Measurements from ENCODE around the gene CELF6. TPM values are rescaled to one million over a fixed set of nuclear protein-coding genes. Genes with fewer than 3 reads are reported as not detected.

Gene CELF6
- total RNA-seq, 1 experiment from 2014 or later = 0.52 TPM

GRCh38 chr15:72361176-72361575, 41.2 kb upstream of the CELF6 start:
- no peaks in the 10 kb centered on the region for H3K27me3 ChIP-seq (ENCODE audit: insufficient read depth, low read length)
- no peaks in the 10 kb centered on the region for H4K20me1 ChIP-seq (ENCODE audit: insufficient read depth)
- H3K4me2 ChIP-seq (ENCODE audit: low read length) = no peak overlapping the region
- RAD21 ChIA-PET (ENCODE audit: low non-redundant PET in 1 of 2, low total read pairs in 2 of 2, uncharacterized antibody in 2 of 2, unreplicated experiment in 2 of 2) = no interaction called here
- no peak for DNase-seq (ENCODE audit: low read depth, low spot score)
- peaks cover 18% of the 10 kb centered on the region; the same call in 1 of the 2 replicates for H3K79me2 ChIP-seq (ENCODE audit: insufficient read depth, low read length)
- no peaks in the 10 kb centered on the region for H3K4me1 ChIP-seq (ENCODE audit: control insufficient read depth in 1 of 2, insufficient read depth in 2 of 2, low read length in 2 of 2)
- ATAC-seq = no peak
- no peaks in the 10 kb centered on the region for H3K9me3 ChIP-seq (ENCODE audit: control insufficient read depth in 1 of 2, insufficient read depth in 1 of 2, low read depth in 1 of 2, low read length in 2 of 2)
- H2AFZ ChIP-seq (ENCODE audit: low read depth, low read length, poor library complexity, severe bottlenecking) = no peak overlapping the region
- no peak overlapping the region for H3K9ac ChIP-seq (ENCODE audit: low read length)
- H3K27ac ChIP-seq (ENCODE audit: low read depth, low read length) = no peak overlapping the region
- intact Hi-C loops (cut with micrococcal nuclease) = no loop called here
- H3K4me3 ChIP-seq (replicated peaks in 1 of 2; ENCODE audit: low read depth in 1 of 2, low read length in 2 of 2) = no peak overlapping the region
- no peaks in the 10 kb centered on the region for H3K9me2 ChIP-seq (ENCODE audit: insufficient read depth)
- CTCF ChIA-PET = no interaction called here
- BruUV-seq (replicated peaks) = no TSS peak
- TF ChIP-seq YY1 (IDR thresholded peaks at IDR 0.05; ENCODE audit: extremely low read depth, insufficient replicate concordance, low read depth, low read length) (no peak), ELF1 (IDR thresholded peaks at IDR 0.05; ENCODE audit: borderline replicate concordance, low read depth) (no peak), TCF7L2 (IDR thresholded peaks at IDR 0.05; ENCODE audit: borderline replicate concordance, extremely low read depth, insufficient read depth, insufficient read length) (no peak), JUND (IDR thresholded peaks at IDR 0.05) (no peak), CTCF (IDR thresholded peaks at IDR 0.05 in 2 of 3, conservative IDR thresholded peaks at IDR 0.05 in 1 of 3; ENCODE audit: borderline replicate concordance in 1 of 3, insufficient read depth in 1 of 3, low read depth in 2 of 3, low read length in 2 of 3) (no peak), EZH2phosphoT487 (IDR thresholded peaks at IDR 0.05; ENCODE audit: borderline replicate concordance) (no peak), ZBTB33 (IDR thresholded peaks at IDR 0.05; ENCODE audit: extremely low read depth, insufficient replicate concordance, low read length) (no peak), FOSL1 (IDR thresholded peaks at IDR 0.05; ENCODE audit: low read depth) (no peak), SRF (IDR thresholded peaks at IDR 0.05; ENCODE audit: low read depth) (no peak), SP1 (IDR thresholded peaks at IDR 0.05; ENCODE audit: low read depth) (no peak), EGR1 (IDR thresholded peaks at IDR 0.05; ENCODE audit: low read depth) (no peak)
- TF ChIP-seq, protein P1, sequence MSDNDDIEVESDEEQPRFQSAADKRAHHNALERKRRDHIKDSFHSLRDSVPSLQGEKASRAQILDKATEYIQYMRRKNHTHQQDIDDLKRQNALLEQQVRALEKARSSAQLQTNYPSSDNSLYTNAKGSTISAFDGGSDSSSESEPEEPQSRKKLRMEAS (IDR thresholded peaks at IDR 0.05) = no peak
- TF ChIP-seq, protein P2, sequence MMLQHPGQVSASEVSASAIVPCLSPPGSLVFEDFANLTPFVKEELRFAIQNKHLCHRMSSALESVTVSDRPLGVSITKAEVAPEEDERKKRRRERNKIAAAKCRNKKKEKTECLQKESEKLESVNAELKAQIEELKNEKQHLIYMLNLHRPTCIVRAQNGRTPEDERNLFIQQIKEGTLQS (IDR thresholded peaks at IDR 0.05) = no peak
- H3K36me3 ChIP-seq (ENCODE audit: control insufficient read depth in 1 of 2, insufficient read depth in 2 of 2, low read length in 2 of 2) = no peaks in the 10 kb centered on the region
- POLR2A ChIA-PET = no interaction called here

Measured in HCT116 (cell line).